AG04450 (cell line): ENCODE data around the gene NSD1. TPM values are rescaled to one million over a fixed set of nuclear protein-coding genes. Genes with fewer than 3 reads are reported as not detected.
"Not testable (repeated sequence)": the region's sequence is repeated elsewhere in the genome, so short reads cannot be mapped to it uniquely, and the experiment has no call there.

Source experiments
- CTCF ChIA-PET: fragments of 300-600, 350-600 bp; formaldehyde crosslinking; extraction: SDS; loops from one replicate; lab custom pipeline; 2022; ENCODE audit warnings: antibody characterized with exemption, inconsistent platforms; lab: Charles Lee
- POLR2A ChIA-PET: fragments of 350-600 bp; formaldehyde crosslinking; extraction: SDS; loops from one replicate; lab custom pipeline; 2021; ENCODE audit warnings: antibody characterized with exemption, inconsistent platforms; lab: Yijun Ruan, JAX
- DNase-seq: peaks from one replicate; pipeline ENCODE4 v3.0.0-alpha.2; 2011; ENCODE audit warnings: low read depth, low spot score
- H3K27ac ChIP-seq: one replicate; pipeline ENCODE4 v1.5.1; 2012; ENCODE audit warnings: low read depth, low read length, control low read depth
- H3K27me3 ChIP-seq: one replicate; pipeline ENCODE4 v1.6.0; 2012; ENCODE audit warnings: low read length; ENCODE audit not compliant: control insufficient read depth, insufficient read depth
- H3K4me3 ChIP-seq: 2 replicates; pipeline ENCODE4 v1.5.1; 2011; ENCODE audit warnings: mild to moderate bottlenecking, low read depth, low read length, control low read depth
- H3K9me3 ChIP-seq: 2 replicates; pipeline ENCODE4 v1.5.1; 2012; ENCODE audit warnings: low read length; ENCODE audit not compliant: control insufficient read depth, insufficient read depth
- polyA plus RNA-seq: library from polyadenylated mRNA; depleted of rRNA; stranded (reverse); fragments of >200 nt; gene quantifications from 2 replicates; pipeline ENCODE4 v1.2.3, GENCODE V29; 2011
- TF ChIP-seq, protein P1 (sequence below): IDR thresholded peaks from 2 replicates; pipeline ENCODE4 v1.5.1; 2011; ENCODE audit warnings: low read depth, low read length, control low read depth, inconsistent platforms

The NSD1 gene
- polyA plus RNA-seq, 1 experiment, result 33.4 TPM

DNA sequence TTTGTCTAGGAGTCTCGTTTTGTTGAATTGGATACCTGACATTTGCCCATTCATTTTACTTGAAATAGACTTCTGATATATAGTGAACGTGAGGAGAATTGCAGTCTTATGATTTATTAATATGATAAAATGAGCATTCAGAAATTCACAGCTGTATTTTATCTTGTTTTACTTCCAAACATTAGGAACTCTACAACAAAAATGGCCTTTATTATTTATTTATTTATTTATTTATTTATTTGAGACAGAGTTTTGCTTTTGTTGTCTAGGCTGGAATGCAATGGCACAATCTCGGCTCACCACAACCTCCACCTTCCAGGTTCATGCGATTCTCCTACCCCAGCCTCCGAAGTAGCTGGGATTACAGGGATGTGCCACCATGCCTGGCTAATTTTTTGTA lies 108.7 kb downstream of the NSD1 start:
- no peak for DNase-seq
- Histone ChIP-seq H3K4me3 (no peak overlapping the region), H3K9me3 (no peaks in the 10 kb centered on the region), H3K27ac (no peak overlapping the region), H3K27me3 (no peaks in the 10 kb centered on the region)
- CTCF ChIA-PET, result no interaction called here
- POLR2A ChIA-PET, result no interaction called here
- TF ChIP-seq, protein P1, sequence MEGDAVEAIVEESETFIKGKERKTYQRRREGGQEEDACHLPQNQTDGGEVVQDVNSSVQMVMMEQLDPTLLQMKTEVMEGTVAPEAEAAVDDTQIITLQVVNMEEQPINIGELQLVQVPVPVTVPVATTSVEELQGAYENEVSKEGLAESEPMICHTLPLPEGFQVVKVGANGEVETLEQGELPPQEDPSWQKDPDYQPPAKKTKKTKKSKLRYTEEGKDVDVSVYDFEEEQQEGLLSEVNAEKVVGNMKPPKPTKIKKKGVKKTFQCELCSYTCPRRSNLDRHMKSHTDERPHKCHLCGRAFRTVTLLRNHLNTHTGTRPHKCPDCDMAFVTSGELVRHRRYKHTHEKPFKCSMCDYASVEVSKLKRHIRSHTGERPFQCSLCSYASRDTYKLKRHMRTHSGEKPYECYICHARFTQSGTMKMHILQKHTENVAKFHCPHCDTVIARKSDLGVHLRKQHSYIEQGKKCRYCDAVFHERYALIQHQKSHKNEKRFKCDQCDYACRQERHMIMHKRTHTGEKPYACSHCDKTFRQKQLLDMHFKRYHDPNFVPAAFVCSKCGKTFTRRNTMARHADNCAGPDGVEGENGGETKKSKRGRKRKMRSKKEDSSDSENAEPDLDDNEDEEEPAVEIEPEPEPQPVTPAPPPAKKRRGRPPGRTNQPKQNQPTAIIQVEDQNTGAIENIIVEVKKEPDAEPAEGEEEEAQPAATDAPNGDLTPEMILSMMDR, result no peak

DNA sequence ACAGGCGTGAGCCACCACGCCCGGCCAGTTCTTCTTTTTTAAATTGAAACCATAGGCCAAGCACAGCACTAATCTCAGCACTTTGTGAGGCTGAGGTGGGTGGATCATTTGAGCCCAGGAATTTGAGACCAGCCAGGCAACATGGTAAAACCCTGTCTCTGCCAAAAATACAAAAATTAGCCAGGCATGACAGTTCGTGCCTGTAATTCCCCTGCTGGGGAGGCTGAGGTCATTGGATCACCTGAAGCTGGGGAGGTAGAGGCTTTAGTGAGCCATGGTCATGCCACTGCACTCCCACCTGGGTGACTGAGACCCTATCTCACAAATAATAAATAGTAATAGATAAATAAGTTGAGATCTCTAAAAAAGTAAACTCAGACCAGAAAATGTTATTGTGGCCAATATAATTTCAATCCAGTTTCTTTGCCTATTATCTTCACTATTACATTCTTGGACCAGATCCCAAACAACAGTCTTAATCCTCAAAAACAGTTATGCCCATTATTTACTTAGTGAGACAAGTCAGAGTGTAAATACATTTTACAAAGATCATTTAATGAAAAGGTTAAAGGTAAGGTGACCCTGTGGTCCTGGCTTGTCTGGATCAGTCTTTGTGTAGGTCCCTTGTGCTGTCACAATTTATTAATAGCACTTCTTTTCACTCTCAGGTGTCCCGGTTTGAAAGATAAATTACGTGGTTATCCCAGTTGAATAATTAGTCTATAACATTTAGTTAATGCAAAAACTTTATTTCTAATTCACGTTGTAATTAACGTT lies 116.4 kb downstream of the NSD1 start:
- TF ChIP-seq, protein P1, result no peak
- CTCF ChIA-PET, result interaction anchor here (0.6 kb wide), 1 partner anchor 29 kb away, joined by 3 read pairs; no protein-coding TSS in a partner anchor
- H3K27ac ChIP-seq, result no peak overlapping the region
- DNase-seq, result no peak
- no peak overlapping the region for H3K4me3 ChIP-seq
- no peaks in the 10 kb centered on the region for H3K27me3 ChIP-seq
- POLR2A ChIA-PET, result no interaction called here
- H3K9me3 ChIP-seq, result no peaks in the 10 kb centered on the region

DNA sequence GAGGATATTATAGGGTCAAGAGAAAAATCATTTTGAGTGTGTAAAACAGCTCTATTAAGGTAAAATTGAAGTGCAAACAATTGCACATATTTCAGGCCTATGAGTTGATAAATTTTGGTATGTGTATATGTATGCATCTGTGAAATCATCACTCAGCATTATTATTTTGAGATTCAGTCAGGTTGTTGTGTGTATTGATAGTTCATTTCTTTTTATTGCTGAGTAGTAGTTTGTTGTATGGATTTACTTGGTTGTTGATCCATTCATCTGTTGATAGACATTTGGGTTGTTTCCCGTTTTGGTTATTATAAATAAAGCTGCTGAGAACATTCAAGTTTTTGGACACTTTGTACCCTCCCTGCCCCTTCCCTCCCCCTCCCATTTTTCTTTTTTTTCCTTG lies 119.7 kb downstream of the NSD1 start:
- H3K9me3 ChIP-seq, result no peaks in the 10 kb centered on the region
- H3K27me3 ChIP-seq, result no peaks in the 10 kb centered on the region
- ChIA-PET POLR2A (no interaction called here), CTCF (interaction anchor here (0.8 kb wide), 1 partner anchor 140 kb away, joined by 4 read pairs; no protein-coding TSS in a partner anchor)
- no peak for DNase-seq
- no peak overlapping the region for H3K27ac ChIP-seq
- H3K4me3 ChIP-seq, result no peak overlapping the region
- TF ChIP-seq, protein P1, result no peak

DNA sequence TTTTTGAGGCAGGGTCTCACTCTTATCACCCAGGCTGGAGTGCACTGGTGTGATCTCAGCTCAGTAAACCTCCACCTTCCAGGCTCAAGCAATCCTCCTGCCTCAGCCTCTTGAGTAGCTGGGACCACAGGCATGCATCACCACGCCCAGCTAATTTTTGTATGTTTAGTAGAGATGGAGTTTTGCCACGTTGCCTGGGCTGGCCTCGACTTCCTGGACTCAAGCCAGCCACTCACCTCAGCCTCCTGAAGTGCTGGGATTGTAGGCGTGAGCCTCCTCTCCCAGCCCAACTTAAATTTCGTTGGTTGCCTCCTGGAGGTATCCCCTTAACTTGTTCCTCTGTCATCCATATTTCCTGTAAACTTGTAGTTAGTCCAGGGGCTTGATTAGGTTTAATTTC lies 122.7 kb downstream of the NSD1 start:
- CTCF ChIA-PET, result no interaction called here
- DNase-seq, result no peak

DNA sequence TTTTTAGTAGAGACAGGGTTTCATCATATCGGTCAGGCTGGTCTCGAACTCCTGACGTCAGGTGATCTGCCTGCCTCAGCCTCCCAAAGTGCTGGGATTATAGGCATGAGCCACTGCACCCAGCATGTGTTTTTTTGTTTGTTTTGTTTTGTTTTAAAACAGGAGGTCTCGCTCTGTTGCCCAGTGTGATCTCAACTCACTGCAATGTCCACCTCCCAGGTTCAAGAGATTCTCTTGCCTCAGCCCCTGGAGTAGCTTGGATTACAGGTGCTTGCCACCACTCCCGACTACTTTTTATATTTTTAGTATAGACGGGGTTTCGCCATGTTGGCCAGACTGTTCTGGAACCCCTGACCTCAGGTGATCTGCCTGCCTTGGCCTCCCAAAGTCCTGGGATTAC lies 125.1 kb downstream of the NSD1 start:
- H3K4me3 ChIP-seq, H3K27ac ChIP-seq, H3K9me3 ChIP-seq, H3K27me3 ChIP-seq, DNase-seq, POLR2A ChIA-PET: not testable (repeated sequence)
- CTCF ChIA-PET, result interaction anchor here (1.0 kb wide), 1 partner anchor 145 kb away, joined by 3 read pairs; no protein-coding TSS in a partner anchor

More for the DNA sequence above, 122.7 kb downstream of the NSD1 start:
- Histone ChIP-seq H3K27ac (no peak overlapping the region), H3K27me3 (no peaks in the 10 kb centered on the region), H3K9me3 (no peaks in the 10 kb centered on the region), H3K4me3 (no peak overlapping the region)
- POLR2A ChIA-PET, result no interaction called here
- TF ChIP-seq, protein P1, result no peak
